ENCODE data around the gene BYSL. TPM values are rescaled to one million over a fixed set of nuclear protein-coding genes. Genes with fewer than 3 reads are reported as not detected.

Gene BYSL
- total RNA-seq, 1 experiment from 2014 or later: 51.7 TPM

- H3K9me3 Mint-ChIP-seq (ENCODE audit: low read depth, unreplicated experiment): no peaks in the 10 kb centered on the region
- CTCF ChIA-PET: interaction anchor here (3.3 kb wide), 1 partner anchor 17 kb away, joined by 17 read pairs; the partner anchor contains the start of genes BYSL and MED20
- no TSS peak for BruUV-seq (replicated peaks)
- H3K27me3 Mint-ChIP-seq (ENCODE audit: unreplicated experiment): no peaks in the 10 kb centered on the region
- intact Hi-C loops (cut with micrococcal nuclease; ENCODE audit: unreplicated experiment): no loop called here
- TF ChIP-seq, protein P1, sequence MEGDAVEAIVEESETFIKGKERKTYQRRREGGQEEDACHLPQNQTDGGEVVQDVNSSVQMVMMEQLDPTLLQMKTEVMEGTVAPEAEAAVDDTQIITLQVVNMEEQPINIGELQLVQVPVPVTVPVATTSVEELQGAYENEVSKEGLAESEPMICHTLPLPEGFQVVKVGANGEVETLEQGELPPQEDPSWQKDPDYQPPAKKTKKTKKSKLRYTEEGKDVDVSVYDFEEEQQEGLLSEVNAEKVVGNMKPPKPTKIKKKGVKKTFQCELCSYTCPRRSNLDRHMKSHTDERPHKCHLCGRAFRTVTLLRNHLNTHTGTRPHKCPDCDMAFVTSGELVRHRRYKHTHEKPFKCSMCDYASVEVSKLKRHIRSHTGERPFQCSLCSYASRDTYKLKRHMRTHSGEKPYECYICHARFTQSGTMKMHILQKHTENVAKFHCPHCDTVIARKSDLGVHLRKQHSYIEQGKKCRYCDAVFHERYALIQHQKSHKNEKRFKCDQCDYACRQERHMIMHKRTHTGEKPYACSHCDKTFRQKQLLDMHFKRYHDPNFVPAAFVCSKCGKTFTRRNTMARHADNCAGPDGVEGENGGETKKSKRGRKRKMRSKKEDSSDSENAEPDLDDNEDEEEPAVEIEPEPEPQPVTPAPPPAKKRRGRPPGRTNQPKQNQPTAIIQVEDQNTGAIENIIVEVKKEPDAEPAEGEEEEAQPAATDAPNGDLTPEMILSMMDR (IDR thresholded peaks at IDR 0.05; ENCODE audit: unreplicated experiment): no peak
- H3K27ac Mint-ChIP-seq (ENCODE audit: unreplicated experiment): no peak overlapping the region
- H3K4me1 Mint-ChIP-seq (ENCODE audit: low read depth, unreplicated experiment): peaks cover 30% of the 10 kb centered on the region
- DNase-seq: no peak
- H3K4me3 Mint-ChIP-seq (ENCODE audit: low read depth, unreplicated experiment): no peak overlapping the region
- peaks cover 53% of the 10 kb centered on the region for H3K36me3 Mint-ChIP-seq (ENCODE audit: insufficient read depth, unreplicated experiment)
Observed at GRCh38 chr6:41937861-41938574, 16.7 kb downstream of the BYSL start.

- CTCF ChIA-PET: interaction anchor here (0.6 to 3.3 kb wide), 3 partner anchors 8 to 18 kb away, joined by 3 to 17 read pairs (median 4); partner anchors contain the start of genes BYSL and MED20
- BruUV-seq (replicated peaks): no TSS peak
- Mint-ChIP-seq H3K9me3 (ENCODE audit: low read depth, unreplicated experiment) (no peaks in the 10 kb centered on the region), H3K27ac (ENCODE audit: unreplicated experiment) (no peak overlapping the region), H3K36me3 (ENCODE audit: insufficient read depth, unreplicated experiment) (peaks cover 49% of the 10 kb centered on the region), H3K4me1 (ENCODE audit: low read depth, unreplicated experiment) (peaks cover 30% of the 10 kb centered on the region), H3K4me3 (ENCODE audit: low read depth, unreplicated experiment) (no peak overlapping the region), H3K27me3 (ENCODE audit: unreplicated experiment) (no peaks in the 10 kb centered on the region)
- DNase-seq: no peak
- intact Hi-C loops (cut with micrococcal nuclease; ENCODE audit: unreplicated experiment): no loop called here
- TF ChIP-seq, protein P1 (IDR thresholded peaks at IDR 0.05; ENCODE audit: unreplicated experiment): no peak
Observed at GRCh38 chr6:41938590-41939175, 17.4 kb downstream of the BYSL start.

GRCh38 chr6:41939176-41939847 is 18.0 kb downstream of the BYSL start:
- H3K27ac Mint-ChIP-seq (ENCODE audit: unreplicated experiment): no peak overlapping the region
- H3K36me3 Mint-ChIP-seq (ENCODE audit: insufficient read depth, unreplicated experiment): peaks cover 47% of the 10 kb centered on the region
- intact Hi-C loops (cut with micrococcal nuclease; ENCODE audit: unreplicated experiment): no loop called here
- no peak for DNase-seq
- H3K27me3 Mint-ChIP-seq (ENCODE audit: unreplicated experiment): no peaks in the 10 kb centered on the region
- H3K4me1 Mint-ChIP-seq (ENCODE audit: low read depth, unreplicated experiment): peaks cover 30% of the 10 kb centered on the region
- CTCF ChIA-PET: interaction anchor here (0.6 to 3.3 kb wide), 3 partner anchors 8 to 155 kb away, joined by 3 to 17 read pairs (median 3); partner anchors contain the start of genes BYSL and MED20
- no peaks in the 10 kb centered on the region for H3K9me3 Mint-ChIP-seq (ENCODE audit: low read depth, unreplicated experiment)
- no TSS peak for BruUV-seq (replicated peaks)
- TF ChIP-seq, protein P1 (IDR thresholded peaks at IDR 0.05; ENCODE audit: unreplicated experiment): no peak
- H3K4me3 Mint-ChIP-seq (ENCODE audit: low read depth, unreplicated experiment): peak overlapping the region; percentile 100
